ENCODE measurements around the gene USH2A. TPM values are rescaled to one million over a fixed set of nuclear protein-coding genes. Genes with fewer than 3 reads are reported as not detected.

USH2A gene
- polyA plus RNA-seq, 1 donor from 2014 or later, result 0.17 TPM

DNA sequence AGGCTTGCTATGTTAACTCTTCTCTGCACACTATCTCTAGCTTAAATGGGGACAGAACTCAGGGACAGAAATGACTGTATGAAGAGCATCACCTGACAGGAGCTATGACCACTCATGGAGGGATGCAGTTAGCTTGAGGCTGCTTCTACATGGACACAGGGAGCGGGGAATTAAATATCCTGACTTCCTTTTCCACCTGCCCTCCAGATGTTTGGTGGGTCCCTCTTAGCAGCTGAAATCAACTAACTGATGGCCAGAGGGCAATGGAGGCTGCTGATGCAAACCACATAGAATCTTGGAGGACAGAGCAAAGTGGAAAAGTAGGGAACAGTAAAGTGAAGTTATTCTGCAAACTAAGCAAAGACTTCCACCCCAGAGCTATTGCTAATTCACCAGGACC lies 214.1 kb downstream of the USH2A start:
- TF ChIP-seq TAF1 (IDR thresholded peaks at IDR 0.05; ENCODE audit: low read depth) (no peak), EZH2 (IDR thresholded peaks at IDR 0.05; ENCODE audit: borderline replicate concordance, insufficient read depth, low read length, poor library complexity, severe bottlenecking) (no peak), CTCF (IDR thresholded peaks at IDR 0.05; ENCODE audit: poor library complexity, severe bottlenecking) (no peak), EP300 (conservative IDR thresholded peaks at IDR 0.05; ENCODE audit: poor library complexity, severe bottlenecking) (no peak), SMC3 (conservative IDR thresholded peaks at IDR 0.05; ENCODE audit: poor library complexity) (no peak), POLR2AphosphoS5 (IDR thresholded peaks at IDR 0.05) (no peak), MXI1 (conservative IDR thresholded peaks at IDR 0.05; ENCODE audit: poor library complexity, severe bottlenecking) (no peak), RAD21 (conservative IDR thresholded peaks at IDR 0.05) (no peak)
- TF ChIP-seq, protein P1, sequence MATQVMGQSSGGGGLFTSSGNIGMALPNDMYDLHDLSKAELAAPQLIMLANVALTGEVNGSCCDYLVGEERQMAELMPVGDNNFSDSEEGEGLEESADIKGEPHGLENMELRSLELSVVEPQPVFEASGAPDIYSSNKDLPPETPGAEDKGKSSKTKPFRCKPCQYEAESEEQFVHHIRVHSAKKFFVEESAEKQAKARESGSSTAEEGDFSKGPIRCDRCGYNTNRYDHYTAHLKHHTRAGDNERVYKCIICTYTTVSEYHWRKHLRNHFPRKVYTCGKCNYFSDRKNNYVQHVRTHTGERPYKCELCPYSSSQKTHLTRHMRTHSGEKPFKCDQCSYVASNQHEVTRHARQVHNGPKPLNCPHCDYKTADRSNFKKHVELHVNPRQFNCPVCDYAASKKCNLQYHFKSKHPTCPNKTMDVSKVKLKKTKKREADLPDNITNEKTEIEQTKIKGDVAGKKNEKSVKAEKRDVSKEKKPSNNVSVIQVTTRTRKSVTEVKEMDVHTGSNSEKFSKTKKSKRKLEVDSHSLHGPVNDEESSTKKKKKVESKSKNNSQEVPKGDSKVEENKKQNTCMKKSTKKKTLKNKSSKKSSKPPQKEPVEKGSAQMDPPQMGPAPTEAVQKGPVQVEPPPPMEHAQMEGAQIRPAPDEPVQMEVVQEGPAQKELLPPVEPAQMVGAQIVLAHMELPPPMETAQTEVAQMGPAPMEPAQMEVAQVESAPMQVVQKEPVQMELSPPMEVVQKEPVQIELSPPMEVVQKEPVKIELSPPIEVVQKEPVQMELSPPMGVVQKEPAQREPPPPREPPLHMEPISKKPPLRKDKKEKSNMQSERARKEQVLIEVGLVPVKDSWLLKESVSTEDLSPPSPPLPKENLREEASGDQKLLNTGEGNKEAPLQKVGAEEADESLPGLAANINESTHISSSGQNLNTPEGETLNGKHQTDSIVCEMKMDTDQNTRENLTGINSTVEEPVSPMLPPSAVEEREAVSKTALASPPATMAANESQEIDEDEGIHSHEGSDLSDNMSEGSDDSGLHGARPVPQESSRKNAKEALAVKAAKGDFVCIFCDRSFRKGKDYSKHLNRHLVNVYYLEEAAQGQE (IDR thresholded peaks at IDR 0.05; ENCODE audit: borderline replicate concordance), result no peak
- H3K27me3 ChIP-seq (ENCODE audit: insufficient read depth, low read depth, low read length), result no peaks in the 10 kb centered on the region

DNA sequence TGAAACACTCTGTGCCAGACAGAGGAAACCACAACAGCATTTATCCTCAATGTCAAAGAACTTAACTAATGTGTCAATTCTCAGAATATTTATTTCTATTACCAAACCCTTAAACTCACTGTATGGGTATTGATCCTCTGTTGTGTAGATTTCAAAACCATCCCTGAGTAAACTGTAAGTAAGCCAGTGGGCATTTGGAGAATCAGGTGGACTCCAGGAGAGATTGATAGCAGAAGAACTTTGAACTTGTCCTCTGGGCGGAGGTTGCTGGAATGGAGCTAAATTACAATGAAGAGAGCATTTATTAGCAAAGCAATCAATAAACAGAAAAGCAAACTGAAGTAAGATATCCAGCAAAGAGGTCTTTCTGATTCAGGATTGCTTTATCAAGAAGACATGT lies 216.1 kb downstream of the USH2A start:
- no peaks in the 10 kb centered on the region for H3K27me3 ChIP-seq (ENCODE audit: insufficient read depth, low read depth, low read length)
- H3K9me3 ChIP-seq (ENCODE audit: low read length), result no peaks in the 10 kb centered on the region
- no peak overlapping the region for H3K4me3 ChIP-seq (ENCODE audit: low read length)
- no peak overlapping the region for H3K27ac ChIP-seq (ENCODE audit: low read length)
- TF ChIP-seq EZH2 (IDR thresholded peaks at IDR 0.05; ENCODE audit: borderline replicate concordance, insufficient read depth, low read length, poor library complexity, severe bottlenecking), result no peak
- no peak for TF ChIP-seq EP300 (conservative IDR thresholded peaks at IDR 0.05; ENCODE audit: poor library complexity, severe bottlenecking)
- no peak for TF ChIP-seq RAD21 (conservative IDR thresholded peaks at IDR 0.05)
- no peak for TF ChIP-seq TAF1 (IDR thresholded peaks at IDR 0.05; ENCODE audit: low read depth)
- TF ChIP-seq, protein P1 (IDR thresholded peaks at IDR 0.05; ENCODE audit: borderline replicate concordance), result no peak
- no peak for TF ChIP-seq SMC3 (conservative IDR thresholded peaks at IDR 0.05; ENCODE audit: poor library complexity)
- no peak for TF ChIP-seq MXI1 (conservative IDR thresholded peaks at IDR 0.05; ENCODE audit: poor library complexity, severe bottlenecking)
- TF ChIP-seq POLR2AphosphoS5 (IDR thresholded peaks at IDR 0.05), result no peak
- TF ChIP-seq CTCF (IDR thresholded peaks at IDR 0.05; ENCODE audit: poor library complexity, severe bottlenecking), result no peak
- H3K9ac ChIP-seq (ENCODE audit: low read length), result no peak overlapping the region
- H3K9me2 ChIP-seq (ENCODE audit: insufficient read depth, low read length), result no peaks in the 10 kb centered on the region
- H4K20me1 ChIP-seq (ENCODE audit: insufficient read depth), result no peaks in the 10 kb centered on the region
- H3K4me2 ChIP-seq (ENCODE audit: low read length), result no peak overlapping the region
- no peaks in the 10 kb centered on the region for H3K36me3 ChIP-seq (ENCODE audit: insufficient read depth, low read length)
- H3K79me2 ChIP-seq (replicated peaks; ENCODE audit: insufficient read depth, low read length), result no peaks in the 10 kb centered on the region
- no peak overlapping the region for H2AFZ ChIP-seq (ENCODE audit: low read depth, low read length)
- H3F3A ChIP-seq (ENCODE audit: insufficient read depth, low read length, poor library complexity, severe bottlenecking), result no peaks in the 10 kb centered on the region

More for the DNA sequence above, 214.1 kb downstream of the USH2A start:
- no peak overlapping the region for H2AFZ ChIP-seq (ENCODE audit: low read depth, low read length)
- no peaks in the 10 kb centered on the region for H3K36me3 ChIP-seq (ENCODE audit: insufficient read depth, low read length)
- no peak overlapping the region for H3K4me3 ChIP-seq (ENCODE audit: low read length)
- no peaks in the 10 kb centered on the region for H3K9me3 ChIP-seq (ENCODE audit: low read length)
- no peak overlapping the region for H3K27ac ChIP-seq (ENCODE audit: low read length)
- H3F3A ChIP-seq (ENCODE audit: insufficient read depth, low read length, poor library complexity, severe bottlenecking), result no peaks in the 10 kb centered on the region
- no peaks in the 10 kb centered on the region for H3K79me2 ChIP-seq (replicated peaks; ENCODE audit: insufficient read depth, low read length)
- no peaks in the 10 kb centered on the region for H3K9me2 ChIP-seq (ENCODE audit: insufficient read depth, low read length)
- H4K20me1 ChIP-seq (ENCODE audit: insufficient read depth), result no peaks in the 10 kb centered on the region
- no peak overlapping the region for H3K9ac ChIP-seq (ENCODE audit: low read length)
- no peak overlapping the region for H3K4me2 ChIP-seq (ENCODE audit: low read length)
